Activated CD4-positive, alpha-beta T cell treated with anti-CD3 and anti-CD28 coated beads, Interleukin-2, amount 50 U/mL, for 1 hour (primary cell): ENCODE measurements around the gene HOXD9.

Source experiments
- DNase-seq: peaks from one replicate; pipeline ENCODE4 v3.0.0-alpha.2; 2020

Gene HOXD9

DNA sequence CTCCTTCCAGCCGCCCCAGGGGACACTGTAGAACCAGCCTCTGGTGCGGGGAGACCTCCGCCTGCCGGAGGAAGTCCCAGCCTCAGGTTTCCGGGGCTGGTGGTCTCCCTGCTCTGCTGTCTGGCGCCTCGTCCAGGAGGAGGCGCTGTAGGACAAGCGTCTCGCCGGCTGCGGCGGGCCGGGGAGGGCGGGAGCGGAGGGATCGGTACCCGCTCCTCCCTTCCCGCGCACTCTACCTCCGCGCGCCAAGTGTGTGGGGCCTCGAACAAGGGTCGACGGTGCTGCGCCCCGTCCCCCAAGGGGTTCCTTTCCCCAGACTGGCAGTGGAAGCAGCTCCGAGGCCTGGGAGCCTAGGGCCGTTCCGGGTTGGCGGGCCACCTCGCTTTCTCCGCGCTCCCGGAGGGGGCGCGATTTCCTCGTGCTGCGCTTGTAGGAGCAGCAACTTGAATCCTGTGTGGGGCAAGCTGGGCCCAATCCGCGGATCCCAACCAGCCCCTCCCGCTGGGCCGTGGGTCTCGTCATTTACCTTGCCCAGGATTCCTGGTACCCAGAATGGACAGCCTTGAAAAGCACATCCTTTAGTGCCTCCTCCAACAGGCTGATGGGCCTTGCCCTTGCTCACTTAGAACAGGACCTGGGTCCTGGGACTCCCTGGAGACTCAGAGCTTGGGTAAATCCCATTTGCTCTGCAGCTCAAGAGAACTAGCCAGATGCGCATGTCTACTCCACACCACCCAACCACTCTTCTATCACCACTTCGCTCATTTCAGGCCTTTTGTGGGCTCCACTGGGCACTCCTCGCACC, 18.2 kb downstream of the HOXD9 start:
- peak; percentile 51 for DNase-seq

DNA sequence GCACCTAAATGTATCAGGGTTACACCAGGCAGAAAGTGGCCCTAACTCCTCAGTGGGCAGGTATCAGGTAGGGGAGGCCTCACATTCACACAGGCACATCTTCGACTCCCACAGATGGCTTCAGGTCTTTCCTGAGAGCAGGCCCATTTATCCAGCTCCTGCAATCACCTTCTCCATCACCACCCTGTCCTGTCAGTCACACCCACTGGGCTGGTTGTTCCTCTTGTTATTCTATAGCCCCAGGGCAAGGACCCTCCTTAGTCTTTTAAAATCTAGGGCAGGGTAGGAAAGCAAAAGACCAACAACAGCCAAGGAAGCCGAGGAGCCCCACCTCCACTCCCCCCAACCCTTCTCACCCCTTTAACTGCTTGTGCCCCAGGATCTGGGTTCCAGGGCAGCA, 19.8 kb downstream of the HOXD9 start:
- DNase-seq = no peak

DNA sequence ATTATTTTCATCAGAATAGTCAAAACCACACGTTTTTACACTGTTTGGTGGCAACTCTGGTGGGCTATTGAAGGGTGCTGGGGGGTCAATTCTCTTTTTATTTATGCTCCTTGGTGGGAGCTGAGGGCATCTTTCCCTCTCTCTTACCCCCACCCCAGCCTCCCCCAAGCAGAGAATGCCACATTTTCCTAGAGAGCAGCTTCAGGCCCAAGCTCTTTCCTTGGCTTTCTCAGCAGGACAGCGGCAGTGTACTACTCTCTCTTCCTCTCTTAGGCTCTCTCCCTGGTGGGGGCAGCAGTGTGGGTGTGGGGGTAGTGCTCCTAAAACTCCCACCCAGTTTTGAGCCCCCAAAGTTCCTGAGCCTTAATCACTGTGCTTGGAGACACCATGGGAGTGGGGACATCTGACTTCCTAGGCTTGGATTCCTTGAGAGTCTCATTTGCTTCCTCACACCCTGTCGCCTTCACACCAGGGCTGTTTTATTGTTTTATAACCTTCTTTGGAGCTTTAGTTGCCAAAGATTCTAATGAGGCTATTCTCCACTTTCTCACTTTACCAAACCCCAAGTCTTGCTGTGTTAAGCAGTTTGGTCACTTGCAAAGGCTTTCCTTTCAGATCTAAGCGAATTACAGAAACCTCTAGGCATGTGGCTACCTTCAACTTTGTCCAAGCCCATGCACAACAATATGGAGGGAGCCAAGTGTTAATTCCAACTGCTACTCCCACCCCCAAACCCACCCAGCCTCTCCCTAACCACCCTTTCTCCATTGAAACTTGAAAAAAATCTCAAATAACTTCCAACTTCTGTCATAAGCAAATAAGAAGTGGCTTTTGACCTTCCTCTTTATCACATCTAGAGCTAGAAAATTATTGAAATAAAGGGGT, 22.8 kb downstream of the HOXD9 start:
- no peak for DNase-seq

DNA sequence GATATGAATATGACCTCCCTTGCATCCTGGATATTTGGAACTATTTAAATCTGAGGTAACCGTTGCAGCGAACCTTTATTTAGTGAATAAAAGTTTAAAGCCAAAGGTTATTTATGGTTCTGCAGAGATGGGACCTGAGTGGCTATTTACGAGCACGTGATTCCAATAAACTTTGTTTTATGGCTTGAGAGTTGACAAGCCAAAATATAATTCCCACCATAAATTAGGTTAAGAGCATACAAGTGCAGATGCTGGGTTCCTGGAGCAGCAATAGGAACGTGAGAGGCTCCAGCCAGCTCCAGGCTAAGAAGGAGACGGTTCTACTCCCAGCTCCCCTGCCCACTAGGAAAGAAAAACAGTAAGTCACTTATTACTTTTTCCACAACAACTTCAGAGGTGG, 23.6 kb downstream of the HOXD9 start:
- no peak for DNase-seq

DNA sequence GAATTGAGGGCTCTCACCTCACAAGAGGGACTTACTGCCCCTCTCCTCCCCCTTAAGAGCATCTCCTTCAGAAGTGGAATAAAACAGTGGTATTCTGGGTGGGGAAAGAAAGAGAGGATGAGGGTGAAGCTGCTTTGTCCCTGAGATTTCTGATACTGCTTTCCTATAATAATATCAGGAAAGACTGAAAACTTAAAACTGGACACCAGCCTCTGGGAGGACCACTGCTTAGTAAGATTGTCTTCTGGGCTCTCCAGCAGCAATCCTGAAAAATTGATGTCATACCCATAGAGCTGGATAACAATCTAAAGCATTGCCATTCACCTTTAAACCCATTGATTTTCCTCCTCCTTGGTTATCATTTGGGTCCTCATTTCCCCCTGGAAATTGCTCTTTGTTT, 24.1 kb downstream of the HOXD9 start:
- DNase-seq = no peak

DNA sequence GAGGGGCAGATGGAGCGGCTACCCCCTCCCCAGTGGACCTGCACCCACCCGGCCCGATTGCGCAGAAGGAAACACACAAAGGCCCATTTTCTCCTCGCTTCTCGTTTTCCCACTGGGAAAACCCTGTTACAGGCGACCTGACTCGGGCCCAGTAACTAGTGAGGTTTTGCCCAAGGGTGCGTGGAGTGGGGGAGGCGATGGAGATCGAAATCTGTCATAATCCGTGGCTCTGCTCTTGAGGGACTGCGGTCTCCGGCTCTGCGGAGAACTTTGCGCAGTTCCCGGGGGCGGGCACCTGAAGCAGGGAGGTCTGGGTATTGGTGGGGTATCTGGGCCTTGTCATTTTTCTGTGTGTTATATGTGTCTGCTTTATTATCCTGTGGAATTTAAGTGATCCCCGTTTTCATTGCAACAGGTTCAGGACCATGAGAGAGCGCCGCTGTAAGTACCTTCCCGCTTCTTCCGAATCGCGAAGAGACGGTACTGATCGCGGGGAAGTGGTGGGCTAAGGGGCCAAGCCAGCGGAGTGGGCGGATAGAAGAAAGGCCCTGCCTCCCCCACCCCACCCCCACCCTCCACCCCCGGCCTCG, 24.8 kb downstream of the HOXD9 start:
- DNase-seq = no peak

DNA sequence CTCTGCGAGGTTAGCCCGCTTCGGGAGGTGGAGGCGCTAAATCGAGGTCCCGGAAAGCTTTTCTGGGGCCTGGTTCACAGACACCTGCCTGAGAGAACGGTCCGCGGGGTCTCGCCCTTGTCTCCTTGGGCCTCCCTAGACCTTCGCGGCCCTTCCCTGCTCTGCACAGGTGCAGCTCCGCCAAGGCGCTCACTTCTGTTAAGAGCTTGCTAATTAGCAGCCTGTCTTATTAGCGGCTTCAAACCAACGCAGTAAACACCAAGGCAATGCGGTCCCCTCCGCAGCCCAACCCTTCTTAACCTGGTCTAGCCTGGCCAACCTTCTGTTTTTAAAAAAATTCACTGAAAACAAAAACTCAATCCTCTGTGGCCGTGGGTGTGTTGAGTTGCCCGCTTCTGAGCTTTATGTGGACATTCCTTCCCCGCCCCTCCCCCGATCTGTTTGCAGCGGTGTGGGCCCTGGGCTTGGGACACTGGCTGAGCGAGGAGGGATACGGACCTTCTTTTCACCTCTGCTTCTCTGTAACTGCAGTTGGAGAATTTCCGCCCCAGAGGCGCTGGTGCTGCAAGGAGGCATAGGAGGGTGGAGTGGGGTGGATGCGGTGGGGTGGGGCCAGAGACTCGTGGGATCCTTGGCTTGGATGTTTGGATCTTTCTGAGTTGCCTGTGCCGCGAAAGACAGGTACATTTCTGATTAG, 25.4 kb downstream of the HOXD9 start:
- no peak for DNase-seq

DNA sequence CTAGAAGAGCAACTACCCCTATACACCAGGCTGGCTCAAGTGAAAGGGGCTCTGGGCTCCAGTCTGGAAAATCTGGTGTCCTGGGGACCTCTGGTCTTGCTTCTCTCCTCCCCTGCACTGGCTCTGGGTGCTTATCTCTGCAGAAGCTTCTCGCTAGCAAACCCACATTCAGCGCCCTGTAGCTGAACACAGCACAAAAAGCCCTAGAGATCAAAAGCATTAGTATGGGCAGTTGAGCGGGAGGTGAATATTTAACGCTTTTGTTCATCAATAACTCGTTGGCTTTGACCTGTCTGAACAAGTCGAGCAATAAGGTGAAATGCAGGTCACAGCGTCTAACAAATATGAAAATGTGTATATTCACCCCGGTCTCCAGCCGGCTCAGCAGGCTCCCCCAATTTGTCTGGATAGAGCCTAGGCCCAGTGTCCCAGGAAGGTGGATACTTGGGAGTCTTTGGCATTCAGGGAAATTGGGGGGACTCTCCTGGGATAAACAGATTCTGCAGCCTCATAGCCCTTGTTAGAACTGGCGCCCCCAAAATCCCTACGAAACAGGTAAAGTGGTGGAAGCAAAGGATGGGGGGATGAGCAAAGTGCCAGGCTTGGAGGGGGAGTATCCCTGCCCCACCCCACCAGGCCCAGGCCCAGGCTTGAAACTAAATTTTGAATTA, 26.4 kb downstream of the HOXD9 start:
- no peak for DNase-seq

DNA sequence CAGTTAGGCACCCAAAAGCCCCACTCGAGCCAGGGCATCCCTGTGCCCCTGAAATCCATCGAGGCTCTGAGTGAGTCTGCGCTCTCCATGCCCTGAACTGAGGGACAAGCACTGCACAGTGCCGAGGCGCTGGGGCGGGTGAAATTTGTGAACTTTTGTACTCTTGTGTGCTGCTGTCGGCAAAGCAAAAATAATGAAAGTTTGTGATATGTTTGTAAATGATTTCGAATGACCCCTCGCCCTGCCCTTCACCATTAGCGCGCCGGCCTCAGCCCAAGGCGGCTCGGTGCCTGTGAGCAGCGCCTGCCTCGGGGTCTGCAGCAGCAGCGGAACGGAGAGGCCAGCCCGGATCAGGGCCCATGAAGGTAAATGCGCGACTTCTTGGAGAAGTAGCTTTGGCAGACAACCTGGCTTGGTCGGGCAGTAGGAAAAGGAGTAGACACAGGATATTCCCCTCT, 27.0 kb downstream of the HOXD9 start:
- DNase-seq = no peak

DNA sequence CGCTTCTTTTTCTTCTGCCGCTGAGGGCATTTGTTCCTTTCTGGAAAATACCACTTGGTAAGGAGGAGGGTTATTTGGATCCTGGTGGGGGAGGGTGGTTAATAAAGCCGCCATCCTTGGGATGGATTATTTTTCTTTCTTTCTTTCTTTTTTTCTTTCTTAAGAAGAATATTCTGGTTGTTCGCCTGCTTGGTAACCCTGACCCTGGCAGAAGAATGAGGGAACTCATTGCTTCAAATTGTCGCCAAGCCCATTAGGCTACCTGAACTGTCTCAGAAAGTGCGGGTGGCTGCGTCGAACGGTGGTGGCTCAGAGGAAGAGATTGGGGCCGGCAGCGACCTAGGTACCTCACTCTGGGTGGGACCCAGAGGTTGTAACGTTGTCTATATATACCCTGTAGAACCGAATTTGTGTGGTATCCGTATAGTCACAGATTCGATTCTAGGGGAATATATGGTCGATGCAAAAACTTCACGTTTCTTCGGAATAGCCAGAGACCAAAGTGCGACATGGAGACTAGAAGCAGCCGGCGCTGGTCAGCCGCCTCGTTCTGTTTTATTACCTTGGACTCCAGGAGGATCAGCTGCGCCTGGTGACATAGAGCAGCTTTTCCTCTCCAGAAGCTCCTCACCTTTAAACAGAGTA, 27.5 kb downstream of the HOXD9 start:
- no peak for DNase-seq

DNA sequence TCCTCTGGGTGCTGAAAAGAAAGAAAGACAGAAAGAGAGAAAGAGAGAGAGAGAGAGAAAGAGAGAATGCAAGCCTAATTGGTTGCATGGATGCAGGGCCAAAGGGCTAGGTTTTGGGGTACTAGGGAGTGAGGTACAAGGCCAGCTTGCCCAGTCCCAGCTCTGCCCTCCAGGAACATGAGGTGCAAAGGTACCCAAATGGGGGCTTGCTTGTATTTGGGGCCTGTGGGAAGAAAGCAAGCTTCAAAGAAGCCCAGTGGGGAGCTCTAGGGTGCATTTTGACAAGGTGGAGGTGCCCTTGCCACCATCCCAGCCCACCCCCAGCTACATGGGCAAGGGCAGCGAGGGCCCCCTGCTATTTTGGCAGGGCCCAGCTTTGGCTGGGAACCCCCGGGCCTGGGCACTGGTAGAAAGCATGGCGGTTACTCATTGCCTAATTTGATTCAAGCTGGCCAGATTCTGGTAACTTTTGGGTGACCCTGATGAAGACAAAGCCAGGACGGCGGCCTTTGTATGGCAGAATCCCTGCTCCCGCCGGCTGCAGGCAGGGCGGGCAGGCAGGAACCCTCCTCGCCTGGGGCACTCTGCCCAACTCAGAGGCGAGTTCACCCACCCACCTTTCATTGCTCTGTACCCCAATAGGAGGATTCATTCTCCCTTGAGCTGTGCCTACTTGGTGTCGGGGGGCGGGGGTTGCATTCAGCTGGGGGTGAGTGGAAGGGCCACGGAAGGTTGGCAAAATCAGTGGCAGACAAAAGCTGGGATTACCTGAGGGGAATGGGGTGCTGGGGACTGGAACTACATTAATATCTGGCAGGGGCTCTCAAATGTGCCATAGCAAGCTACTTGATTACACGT, 28.3 kb downstream of the HOXD9 start:
- no peak for DNase-seq

DNA sequence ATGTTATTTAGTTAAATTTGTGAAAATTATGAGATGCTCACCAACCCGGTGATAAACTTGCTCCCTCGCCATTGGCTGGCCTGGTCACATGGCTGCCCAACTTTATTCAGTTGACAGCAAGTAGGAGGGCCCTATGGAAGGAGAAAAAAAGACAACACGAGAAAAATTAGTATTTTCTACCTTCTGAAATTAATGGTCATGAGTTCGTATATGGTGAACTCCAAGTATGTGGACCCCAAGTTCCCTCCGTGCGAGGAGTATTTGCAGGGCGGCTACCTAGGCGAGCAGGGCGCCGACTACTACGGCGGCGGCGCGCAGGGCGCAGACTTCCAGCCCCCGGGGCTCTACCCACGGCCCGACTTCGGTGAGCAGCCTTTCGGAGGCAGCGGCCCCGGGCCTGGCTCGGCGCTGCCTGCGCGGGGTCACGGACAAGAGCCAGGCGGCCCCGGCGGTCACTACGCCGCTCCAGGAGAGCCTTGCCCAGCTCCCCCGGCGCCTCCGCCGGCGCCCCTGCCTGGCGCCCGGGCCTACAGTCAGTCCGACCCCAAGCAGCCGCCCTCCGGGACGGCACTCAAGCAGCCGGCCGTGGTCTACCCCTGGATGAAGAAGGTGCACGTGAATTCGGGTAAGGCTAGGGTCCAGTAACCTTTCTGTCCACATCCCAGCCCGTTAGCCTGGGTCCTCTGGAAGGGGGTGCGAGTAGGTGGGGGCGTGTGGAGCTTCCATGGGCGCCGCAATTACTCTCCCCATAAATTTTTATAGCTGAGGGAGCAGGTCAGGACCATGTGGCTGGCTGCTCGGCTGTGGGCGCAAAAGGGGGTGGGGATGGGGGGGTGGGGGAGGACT, 29.1 kb downstream of the HOXD9 start, which contains the start of gene HOXD4:
HOXD4 (plus strand) TSS at position 109 of the 846 bp plus-strand sequence; CDS start at position 193, 84 bp downstream.
- no peak for DNase-seq

DNA sequence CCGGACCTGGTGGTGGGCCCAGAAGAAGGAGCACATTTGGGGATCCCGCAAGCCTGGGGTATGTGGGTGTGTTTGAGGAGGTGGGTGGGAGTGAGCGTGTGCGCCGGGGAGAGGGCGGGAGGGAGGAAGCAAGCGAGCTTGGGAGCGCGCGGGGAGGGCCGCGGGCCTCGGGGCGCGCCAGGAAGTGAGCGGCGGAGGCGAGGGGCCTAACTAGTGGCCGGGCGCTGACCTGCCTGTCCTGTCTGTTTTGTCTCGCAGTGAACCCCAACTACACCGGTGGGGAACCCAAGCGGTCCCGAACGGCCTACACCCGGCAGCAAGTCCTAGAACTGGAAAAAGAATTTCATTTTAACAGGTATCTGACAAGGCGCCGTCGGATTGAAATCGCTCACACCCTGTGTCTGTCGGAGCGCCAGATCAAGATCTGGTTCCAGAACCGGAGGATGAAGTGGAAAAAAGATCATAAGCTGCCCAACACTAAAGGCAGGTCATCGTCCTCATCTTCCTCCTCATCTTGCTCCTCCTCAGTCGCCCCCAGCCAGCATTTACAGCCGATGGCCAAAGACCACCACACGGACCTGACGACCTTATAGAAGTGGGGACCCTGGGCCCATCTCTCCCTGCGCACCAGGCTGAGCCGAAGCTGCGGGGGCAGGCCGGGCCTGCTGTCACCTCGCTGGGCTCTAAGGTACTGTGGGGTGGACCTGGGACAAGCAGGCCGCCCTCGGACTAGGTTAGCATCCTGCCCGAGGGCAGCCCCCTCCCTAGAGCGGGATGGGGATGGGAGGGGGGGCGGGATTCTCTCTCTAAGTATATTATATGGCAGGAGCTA, 30.0 kb downstream of the HOXD9 start:
- DNase-seq = no peak

DNA sequence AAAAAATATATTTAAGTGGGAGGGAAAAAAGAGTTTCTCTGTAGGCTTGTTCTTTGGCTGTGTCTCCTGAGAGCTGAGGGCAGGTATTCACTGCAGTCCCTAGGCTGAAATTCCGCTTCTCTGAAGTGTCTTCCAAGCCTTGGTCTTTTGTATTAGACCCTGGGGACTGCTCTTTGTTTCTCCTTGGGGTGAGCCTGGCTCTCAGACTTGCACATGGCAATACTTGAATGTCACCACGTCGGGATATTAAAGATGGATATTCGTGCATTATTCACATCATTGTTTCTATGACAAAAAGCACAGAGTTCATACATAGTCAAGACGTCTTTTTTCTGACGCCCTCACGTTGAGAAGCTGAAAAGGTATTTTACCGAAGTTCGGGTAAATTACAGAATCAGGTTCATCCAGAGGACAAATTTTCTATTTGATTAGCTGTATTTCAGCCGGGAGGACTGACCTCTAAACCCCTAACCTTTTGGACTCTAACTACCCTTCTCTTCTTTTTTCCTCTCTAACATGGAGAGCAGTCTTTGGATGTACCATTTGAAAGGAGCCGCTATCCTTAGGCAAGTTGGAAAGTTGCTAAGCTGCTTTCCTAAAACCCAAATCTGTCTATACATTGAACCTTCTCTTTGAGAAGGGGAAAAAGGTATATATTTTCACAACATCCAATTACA, 32.2 kb downstream of the HOXD9 start:
- no peak for DNase-seq

DNA sequence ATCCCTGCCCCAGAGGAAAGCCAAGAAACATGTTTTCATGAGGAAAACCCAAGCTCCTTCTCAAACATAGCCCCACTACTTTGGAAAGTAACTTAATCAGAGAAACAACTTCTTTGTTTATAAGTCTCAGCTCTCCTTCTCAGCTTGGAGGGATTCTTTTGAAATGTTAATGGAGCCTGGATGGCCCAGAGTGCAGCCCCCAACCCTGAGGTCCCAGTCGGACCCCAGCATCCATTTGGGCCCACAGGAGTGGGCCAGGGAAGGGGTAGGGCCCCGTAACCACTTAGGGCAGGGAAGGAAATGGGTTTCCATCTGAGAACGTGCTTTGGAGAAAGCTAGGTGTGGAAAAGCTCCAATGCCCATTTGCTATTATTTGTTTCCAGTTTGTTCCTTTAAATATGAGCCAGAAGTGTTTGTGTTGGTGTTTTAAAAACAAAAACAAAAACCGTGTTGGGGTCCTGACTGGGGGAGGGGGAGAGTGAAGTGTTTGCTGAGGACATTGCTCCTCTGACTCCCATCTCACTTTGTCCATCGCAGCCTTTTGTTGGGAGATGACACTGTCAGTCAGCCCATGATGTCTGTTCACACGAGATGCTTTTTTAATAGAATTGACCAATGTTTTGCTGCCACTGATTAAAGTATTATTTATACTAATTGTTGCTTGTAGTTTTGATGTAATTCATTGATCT, 33.0 kb downstream of the HOXD9 start:
- no peak for DNase-seq

DNA sequence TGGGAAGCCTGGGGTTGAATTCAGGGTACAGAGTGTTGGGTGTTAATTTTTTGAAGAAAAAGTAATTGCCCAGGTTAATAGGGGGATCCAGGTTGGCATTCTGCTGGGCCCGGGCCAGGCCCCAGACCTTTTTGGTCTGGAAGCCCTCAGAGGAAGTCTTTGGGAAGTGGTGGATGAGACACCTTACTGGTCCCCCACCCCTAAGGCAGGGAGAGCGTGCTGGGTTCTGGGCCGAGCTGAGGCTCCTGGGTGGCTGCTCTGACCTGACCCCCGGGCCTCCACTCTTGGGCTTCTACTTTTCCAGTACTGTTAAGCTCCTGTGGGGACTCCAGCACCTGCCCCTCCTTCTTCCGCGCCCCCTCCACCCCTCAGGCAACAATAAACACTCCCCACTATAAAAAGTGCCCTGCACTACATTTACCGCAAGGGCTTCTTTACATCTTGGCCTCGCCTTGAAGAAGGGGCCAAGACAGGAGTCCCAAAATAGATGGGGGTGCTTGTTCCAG, 33.8 kb downstream of the HOXD9 start:
- DNase-seq = no peak

DNA sequence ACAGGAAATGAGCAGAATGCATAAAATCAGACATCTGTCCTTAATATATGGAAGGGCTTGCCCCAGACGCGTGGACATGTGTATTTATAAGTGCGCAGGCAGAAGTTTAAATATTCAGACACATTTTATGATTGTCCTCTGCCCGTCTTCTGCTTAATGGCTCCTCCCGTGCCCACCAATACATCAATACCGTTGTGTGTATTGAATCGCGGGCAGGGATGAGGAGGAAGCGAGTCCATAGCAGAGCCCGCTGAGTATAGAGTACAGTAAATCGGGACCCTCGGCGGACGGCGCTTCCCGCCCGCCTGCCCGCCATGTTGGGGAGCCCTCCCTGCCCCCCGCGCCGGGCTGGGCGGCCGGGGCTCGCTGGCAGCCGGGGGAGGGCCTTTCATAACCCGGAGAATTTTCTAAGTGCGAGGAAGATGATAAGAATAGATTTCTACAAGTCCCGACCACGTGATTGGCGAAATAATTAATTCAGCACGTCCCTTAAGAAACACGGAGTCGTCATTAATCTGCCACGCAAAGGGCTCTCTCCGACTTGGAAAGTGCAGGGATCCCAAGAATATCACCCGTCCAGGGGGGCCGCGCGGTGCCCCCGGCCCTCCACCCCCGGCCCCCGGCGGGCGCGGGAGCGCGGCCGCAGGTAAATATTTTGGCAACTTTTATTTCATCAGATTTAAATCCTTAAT, 34.4 kb downstream of the HOXD9 start, which contains the start of gene HOXD3:
HOXD3 (plus strand) TSS at position 501 of the 692 bp plus-strand sequence. CDS start 11,808 bp downstream, outside the sequence.
- no peak for DNase-seq
